ENCODE results near the gene DXO. TPM values are rescaled to one million over a fixed set of nuclear protein-coding genes. Genes with fewer than 3 reads are reported as not detected.

Gene DXO
- total RNA-seq, 1 experiment from 2014 or later: 38.1 TPM

DNA sequence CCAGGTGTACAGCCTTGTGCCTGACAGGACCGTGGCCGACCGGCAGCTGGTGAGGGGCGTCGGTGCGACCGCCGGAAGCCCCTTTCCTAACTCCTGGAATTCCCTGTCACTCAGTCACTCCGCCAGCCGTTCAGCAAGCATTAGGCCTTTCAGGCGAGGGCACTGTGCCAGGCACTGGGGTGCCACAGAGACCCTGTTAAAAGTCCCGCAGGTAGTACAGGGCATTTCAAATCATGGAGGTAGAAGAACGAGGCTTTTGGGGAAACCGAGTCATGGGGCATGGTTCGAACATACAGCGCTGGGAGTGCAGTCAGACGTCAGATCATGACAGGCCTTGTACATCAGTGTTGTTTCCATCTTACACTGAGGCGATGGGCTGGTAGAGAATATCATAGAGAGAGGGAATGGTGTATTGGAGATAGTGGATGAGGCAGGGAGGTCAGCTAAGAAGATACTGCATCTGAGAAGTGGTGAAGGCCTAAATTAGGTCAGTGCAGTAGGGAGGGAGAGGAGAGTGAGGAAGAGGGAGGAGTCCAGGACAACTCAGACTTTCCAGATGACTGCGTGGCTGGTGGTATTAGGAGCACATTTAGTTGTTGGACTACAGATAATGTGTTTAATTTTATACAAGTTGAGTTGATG is 892 bp upstream of the DXO start:
- ATAC-seq (no peak), DNase-seq (ENCODE audit: low read depth, low spot score) (no peak)
- intact Hi-C loops (cut with micrococcal nuclease; ENCODE audit: unreplicated experiment): no loop called here
- Histone ChIP-seq H3K27me3 (ENCODE audit: control insufficient read depth, insufficient read depth, low read length) (no peaks in the 10 kb centered on the region), H3K36me3 (ENCODE audit: control insufficient read depth, insufficient read depth, low read length) (peaks cover 5% of the 10 kb centered on the region; the same call in 1 of the 2 replicates), H3K9me3 (ENCODE audit: control insufficient read depth, insufficient read depth, low read depth, low read length) (no peaks in the 10 kb centered on the region), H3K4me1 (ENCODE audit: control insufficient read depth, insufficient read depth, low read length) (peaks cover 12% of the 10 kb centered on the region; the same call in 1 of the 2 replicates), H3K4me3 (ENCODE audit: low read depth in 2 of 2, low read length in 2 of 2) (peak overlapping the region; percentile 85 to 94), H3K27ac (ENCODE audit: low read length) (peak overlapping the region; percentile 94)
- TSS peak; percentile 84 for BruUV-seq (replicated peaks)
- POLR2A ChIA-PET: interaction anchor here (1.3 kb wide), 1 partner anchor 14 kb away, joined by 4 read pairs; the partner anchor contains the start of genes NELFE and SKIC2
- no peak for TF ChIP-seq TCF7L2 (IDR thresholded peaks at IDR 0.05; ENCODE audit: low read depth, low read length)
- TF ChIP-seq SIN3A (IDR thresholded peaks at IDR 0.05; ENCODE audit: borderline replicate concordance, insufficient read depth, low read depth, low read length): 0 out of 2 replicates have a peak, but pooled peaks have one; percentile 73
- TF ChIP-seq POLR2AphosphoS5 (IDR thresholded peaks at IDR 0.05; ENCODE audit: low read depth, low read length): no peak
- TF ChIP-seq, protein P1, sequence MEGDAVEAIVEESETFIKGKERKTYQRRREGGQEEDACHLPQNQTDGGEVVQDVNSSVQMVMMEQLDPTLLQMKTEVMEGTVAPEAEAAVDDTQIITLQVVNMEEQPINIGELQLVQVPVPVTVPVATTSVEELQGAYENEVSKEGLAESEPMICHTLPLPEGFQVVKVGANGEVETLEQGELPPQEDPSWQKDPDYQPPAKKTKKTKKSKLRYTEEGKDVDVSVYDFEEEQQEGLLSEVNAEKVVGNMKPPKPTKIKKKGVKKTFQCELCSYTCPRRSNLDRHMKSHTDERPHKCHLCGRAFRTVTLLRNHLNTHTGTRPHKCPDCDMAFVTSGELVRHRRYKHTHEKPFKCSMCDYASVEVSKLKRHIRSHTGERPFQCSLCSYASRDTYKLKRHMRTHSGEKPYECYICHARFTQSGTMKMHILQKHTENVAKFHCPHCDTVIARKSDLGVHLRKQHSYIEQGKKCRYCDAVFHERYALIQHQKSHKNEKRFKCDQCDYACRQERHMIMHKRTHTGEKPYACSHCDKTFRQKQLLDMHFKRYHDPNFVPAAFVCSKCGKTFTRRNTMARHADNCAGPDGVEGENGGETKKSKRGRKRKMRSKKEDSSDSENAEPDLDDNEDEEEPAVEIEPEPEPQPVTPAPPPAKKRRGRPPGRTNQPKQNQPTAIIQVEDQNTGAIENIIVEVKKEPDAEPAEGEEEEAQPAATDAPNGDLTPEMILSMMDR (IDR thresholded peaks at IDR 0.05): no peak
- TF ChIP-seq, protein P2, sequence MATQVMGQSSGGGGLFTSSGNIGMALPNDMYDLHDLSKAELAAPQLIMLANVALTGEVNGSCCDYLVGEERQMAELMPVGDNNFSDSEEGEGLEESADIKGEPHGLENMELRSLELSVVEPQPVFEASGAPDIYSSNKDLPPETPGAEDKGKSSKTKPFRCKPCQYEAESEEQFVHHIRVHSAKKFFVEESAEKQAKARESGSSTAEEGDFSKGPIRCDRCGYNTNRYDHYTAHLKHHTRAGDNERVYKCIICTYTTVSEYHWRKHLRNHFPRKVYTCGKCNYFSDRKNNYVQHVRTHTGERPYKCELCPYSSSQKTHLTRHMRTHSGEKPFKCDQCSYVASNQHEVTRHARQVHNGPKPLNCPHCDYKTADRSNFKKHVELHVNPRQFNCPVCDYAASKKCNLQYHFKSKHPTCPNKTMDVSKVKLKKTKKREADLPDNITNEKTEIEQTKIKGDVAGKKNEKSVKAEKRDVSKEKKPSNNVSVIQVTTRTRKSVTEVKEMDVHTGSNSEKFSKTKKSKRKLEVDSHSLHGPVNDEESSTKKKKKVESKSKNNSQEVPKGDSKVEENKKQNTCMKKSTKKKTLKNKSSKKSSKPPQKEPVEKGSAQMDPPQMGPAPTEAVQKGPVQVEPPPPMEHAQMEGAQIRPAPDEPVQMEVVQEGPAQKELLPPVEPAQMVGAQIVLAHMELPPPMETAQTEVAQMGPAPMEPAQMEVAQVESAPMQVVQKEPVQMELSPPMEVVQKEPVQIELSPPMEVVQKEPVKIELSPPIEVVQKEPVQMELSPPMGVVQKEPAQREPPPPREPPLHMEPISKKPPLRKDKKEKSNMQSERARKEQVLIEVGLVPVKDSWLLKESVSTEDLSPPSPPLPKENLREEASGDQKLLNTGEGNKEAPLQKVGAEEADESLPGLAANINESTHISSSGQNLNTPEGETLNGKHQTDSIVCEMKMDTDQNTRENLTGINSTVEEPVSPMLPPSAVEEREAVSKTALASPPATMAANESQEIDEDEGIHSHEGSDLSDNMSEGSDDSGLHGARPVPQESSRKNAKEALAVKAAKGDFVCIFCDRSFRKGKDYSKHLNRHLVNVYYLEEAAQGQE (IDR thresholded peaks at IDR 0.05; ENCODE audit: insufficient read depth in 1 of 2, low read depth in 2 of 2, low read length in 1 of 2): no peak
- CTCF ChIA-PET: no interaction called here
- in situ Hi-C loops (cut with HindIII; ENCODE audit: low pct_unique_long_range_greater_than_20kb, low sequenced_read_pairs): no loop called here

DNA sequence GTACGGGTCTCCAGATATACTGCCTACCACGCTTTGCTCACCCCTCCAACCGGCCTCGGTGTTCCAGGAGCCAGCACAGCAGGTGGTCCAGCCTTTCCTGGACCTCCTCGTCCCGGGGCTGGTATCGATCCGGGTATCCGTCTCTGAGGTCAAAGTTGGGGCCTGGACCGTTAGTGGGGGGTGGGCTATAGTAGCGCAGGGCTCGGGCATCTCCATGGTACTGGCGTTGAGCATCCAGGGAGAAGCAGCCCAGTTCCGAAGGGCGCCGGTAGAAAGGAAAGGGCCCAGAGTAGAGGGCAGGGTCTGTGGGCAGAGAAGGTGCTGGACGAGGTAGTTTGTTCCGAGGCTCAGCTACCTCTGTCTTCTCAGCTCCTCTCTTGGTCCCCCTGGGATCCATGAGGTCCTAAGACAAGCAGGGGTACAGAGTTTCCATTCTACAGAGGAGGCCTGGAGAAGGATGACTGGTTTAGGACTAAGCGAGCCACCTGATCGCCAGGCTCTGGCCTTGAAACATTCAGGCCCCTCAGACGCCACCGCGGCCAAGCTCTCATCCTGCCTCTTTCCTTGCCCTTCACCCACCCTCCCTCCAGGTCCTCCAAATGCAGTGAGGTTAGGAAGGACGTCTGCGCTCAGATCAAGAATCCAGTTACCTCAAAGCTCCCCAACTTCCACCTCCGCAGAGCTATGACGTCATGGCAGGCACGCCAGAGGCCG is 502 bp downstream of the DXO start:
- TSS peak; percentile 93 for BruUV-seq (replicated peaks)
- H3K36me3 ChIP-seq (ENCODE audit: control insufficient read depth, insufficient read depth, low read length): peaks cover 5% of the 10 kb centered on the region; the same call in 1 of the 2 replicates
- in situ Hi-C loops (cut with HindIII; ENCODE audit: low pct_unique_long_range_greater_than_20kb, low sequenced_read_pairs) (no loop called here), intact Hi-C loops (cut with micrococcal nuclease; ENCODE audit: unreplicated experiment) (no loop called here)
- TF ChIP-seq, protein P1 (IDR thresholded peaks at IDR 0.05): no peak
- TF ChIP-seq, protein P2 (IDR thresholded peaks at IDR 0.05; ENCODE audit: insufficient read depth in 1 of 2, low read depth in 2 of 2, low read length in 1 of 2): no peak
- TF ChIP-seq TCF7L2 (IDR thresholded peaks at IDR 0.05; ENCODE audit: low read depth, low read length) (no peak), SIN3A (IDR thresholded peaks at IDR 0.05; ENCODE audit: borderline replicate concordance, insufficient read depth, low read depth, low read length) (0 out of 2 replicates have a peak, but pooled peaks have one; percentile 7), POLR2AphosphoS5 (IDR thresholded peaks at IDR 0.05; ENCODE audit: low read depth, low read length) (no peak; the same call in 1 of the 2 replicates)
- no peaks in the 10 kb centered on the region for H3K9me3 ChIP-seq (ENCODE audit: control insufficient read depth, insufficient read depth, low read depth, low read length)
- ATAC-seq: peak; percentile 45
- ChIA-PET CTCF (no interaction called here), POLR2A (interaction anchor here (0.6 to 1.3 kb wide), 3 partner anchors 12 to 268 kb away, joined by 3 to 4 read pairs (median 4); partner anchors contain the start of genes ABHD16A, NELFE and SKIC2)
- peak overlapping the region; percentile 94 for H3K27ac ChIP-seq (ENCODE audit: low read length)
- DNase-seq (ENCODE audit: low read depth, low spot score): no peak
- peak overlapping the region; percentile 85 to 94 for H3K4me3 ChIP-seq (ENCODE audit: low read depth in 2 of 2, low read length in 2 of 2)
- peaks cover 12% of the 10 kb centered on the region; the same call in 1 of the 2 replicates for H3K4me1 ChIP-seq (ENCODE audit: control insufficient read depth, insufficient read depth, low read length)
- H3K27me3 ChIP-seq (ENCODE audit: control insufficient read depth, insufficient read depth, low read length): no peaks in the 10 kb centered on the region
